HUES48 (cell line): ENCODE results near the gene ALPG.

Experiments used
- H3K27ac ChIP-seq: one replicate; pipeline ENCODE4 v1.7.0; 2013; ENCODE audit warnings: low read depth, low read length, inconsistent platforms
- H3K27me3 ChIP-seq: 2 replicates; pipeline ENCODE4 v1.6.1; 2013; ENCODE audit warnings: mild to moderate bottlenecking, low read length; ENCODE audit not compliant: control insufficient read depth, insufficient read depth
- H3K36me3 ChIP-seq: 2 replicates; pipeline ENCODE4 v1.6.1; 2013; ENCODE audit warnings: low read length; ENCODE audit not compliant: control insufficient read depth, insufficient read depth
- H3K4me1 ChIP-seq: 2 replicates; pipeline ENCODE4 v1.6.1; 2013; ENCODE audit warnings: mild to moderate bottlenecking, low read length; ENCODE audit not compliant: control insufficient read depth, insufficient read depth
- H3K4me3 ChIP-seq: 2 replicates; pipeline ENCODE4 v1.5.1; 2013; ENCODE audit warnings: mild to moderate bottlenecking, low read depth, low read length
- H3K9ac ChIP-seq: 2 replicates; pipeline ENCODE4 v1.6.1; 2013; ENCODE audit warnings: mild to moderate bottlenecking, low read depth, low read length, moderate library complexity
- H3K9me3 ChIP-seq: 2 replicates; pipeline ENCODE4 v1.6.1; 2013; ENCODE audit warnings: low read length; ENCODE audit not compliant: control insufficient read depth, insufficient read depth

Gene ALPG

GRCh38 chr2:232455426-232456255, 49.0 kb downstream of the ALPG start, which contains the start of gene ALPI:
TSS of gene ALPI (plus strand) at chr2:232456153. CDS start at chr2:232456200, 47 bp downstream.
- Histone ChIP-seq H3K27ac (no peak within 1 kb of the TSS), H3K9me3 (no peaks in the 10 kb centered on the region), H3K9ac (no peak within 1 kb of the TSS), H3K36me3 (no peaks in the 10 kb centered on the region), H3K4me1 (no peaks in the 10 kb centered on the region), H3K4me3 (no peak within 1 kb of the TSS), H3K27me3 (no peaks in the 10 kb centered on the region)

GRCh38 chr2:232456296-232457120, 49.9 kb downstream of the ALPG start:
- Histone ChIP-seq H3K27ac (no peak overlapping the region), H3K4me1 (no peaks in the 10 kb centered on the region), H3K27me3 (no peaks in the 10 kb centered on the region), H3K4me3 (no peak overlapping the region), H3K9ac (no peak overlapping the region), H3K36me3 (no peaks in the 10 kb centered on the region), H3K9me3 (no peaks in the 10 kb centered on the region)

- Histone ChIP-seq H3K4me3 (no peak overlapping the region), H3K9ac (no peak overlapping the region), H3K27ac (no peak overlapping the region), H3K36me3 (no peaks in the 10 kb centered on the region), H3K27me3 (no peaks in the 10 kb centered on the region), H3K4me1 (no peaks in the 10 kb centered on the region), H3K9me3 (no peaks in the 10 kb centered on the region)
Observed at GRCh38 chr2:232457121-232458011, 50.7 kb downstream of the ALPG start.

- Histone ChIP-seq H3K27me3 (no peaks in the 10 kb centered on the region), H3K36me3 (no peaks in the 10 kb centered on the region), H3K27ac (no peak overlapping the region), H3K4me3 (no peak overlapping the region), H3K9me3 (no peaks in the 10 kb centered on the region), H3K9ac (no peak overlapping the region), H3K4me1 (no peaks in the 10 kb centered on the region)
Observed at GRCh38 chr2:232458051-232458660, 51.5 kb downstream of the ALPG start.

- Histone ChIP-seq H3K9me3 (no peaks in the 10 kb centered on the region), H3K4me1 (no peaks in the 10 kb centered on the region), H3K27me3 (no peaks in the 10 kb centered on the region), H3K9ac (no peak overlapping the region), H3K4me3 (no peak overlapping the region), H3K36me3 (no peaks in the 10 kb centered on the region), H3K27ac (no peak overlapping the region)
Observed at GRCh38 chr2:232458661-232459418, 52.2 kb downstream of the ALPG start.

- H3K4me1 ChIP-seq = no peaks in the 10 kb centered on the region
- no peak overlapping the region for H3K4me3 ChIP-seq
- no peaks in the 10 kb centered on the region for H3K36me3 ChIP-seq
- H3K9me3 ChIP-seq = no peaks in the 10 kb centered on the region
- no peaks in the 10 kb centered on the region for H3K27me3 ChIP-seq
- no peak overlapping the region for H3K9ac ChIP-seq
- no peak overlapping the region for H3K27ac ChIP-seq
Observed at GRCh38 chr2:232459419-232460035, 52.9 kb downstream of the ALPG start.

- Histone ChIP-seq H3K9me3 (no peaks in the 10 kb centered on the region), H3K4me1 (no peaks in the 10 kb centered on the region), H3K36me3 (no peaks in the 10 kb centered on the region), H3K4me3 (no peak overlapping the region), H3K27ac (no peak overlapping the region), H3K27me3 (no peaks in the 10 kb centered on the region), H3K9ac (no peak overlapping the region)
Observed at GRCh38 chr2:232460171-232460570, 53.5 kb downstream of the ALPG start.
